Right renal cortex interstitium (tissue), 3 donors: Measurements from ENCODE around the gene BARX1. TPM values are rescaled to one million over a fixed set of nuclear protein-coding genes. Genes with fewer than 3 reads are reported as not detected.
A peak's percentile ranks its signal among the peaks of the same experiment; 100 is the strongest.
"Not testable (repeated sequence)": the region's sequence is repeated elsewhere in the genome, so short reads cannot be mapped to it uniquely, and the experiment has no call there.

Experiments
- DNase-seq, 3 donors: peaks; one replicate each; pipeline ENCODE4 v3.0.0-alpha.2; 2013; ENCODE audit warnings: low read depth in 3 of 3, low spot score in 2 of 3
- polyA plus RNA-seq, 3 donors: library from polyadenylated mRNA; unstranded; fragments of 120-200 nt; gene quantifications; one replicate each; pipeline ENCODE4 v1.2.1, GENCODE V29; 2013; ENCODE audit not compliant: insufficient read length in 3 of 3

The BARX1 gene, protein sequence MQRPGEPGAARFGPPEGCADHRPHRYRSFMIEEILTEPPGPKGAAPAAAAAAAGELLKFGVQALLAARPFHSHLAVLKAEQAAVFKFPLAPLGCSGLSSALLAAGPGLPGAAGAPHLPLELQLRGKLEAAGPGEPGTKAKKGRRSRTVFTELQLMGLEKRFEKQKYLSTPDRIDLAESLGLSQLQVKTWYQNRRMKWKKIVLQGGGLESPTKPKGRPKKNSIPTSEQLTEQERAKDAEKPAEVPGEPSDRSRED
- under 1 TPM; 0.10 to 0.25 (median 0.10) TPM for polyA plus RNA-seq

DNA sequence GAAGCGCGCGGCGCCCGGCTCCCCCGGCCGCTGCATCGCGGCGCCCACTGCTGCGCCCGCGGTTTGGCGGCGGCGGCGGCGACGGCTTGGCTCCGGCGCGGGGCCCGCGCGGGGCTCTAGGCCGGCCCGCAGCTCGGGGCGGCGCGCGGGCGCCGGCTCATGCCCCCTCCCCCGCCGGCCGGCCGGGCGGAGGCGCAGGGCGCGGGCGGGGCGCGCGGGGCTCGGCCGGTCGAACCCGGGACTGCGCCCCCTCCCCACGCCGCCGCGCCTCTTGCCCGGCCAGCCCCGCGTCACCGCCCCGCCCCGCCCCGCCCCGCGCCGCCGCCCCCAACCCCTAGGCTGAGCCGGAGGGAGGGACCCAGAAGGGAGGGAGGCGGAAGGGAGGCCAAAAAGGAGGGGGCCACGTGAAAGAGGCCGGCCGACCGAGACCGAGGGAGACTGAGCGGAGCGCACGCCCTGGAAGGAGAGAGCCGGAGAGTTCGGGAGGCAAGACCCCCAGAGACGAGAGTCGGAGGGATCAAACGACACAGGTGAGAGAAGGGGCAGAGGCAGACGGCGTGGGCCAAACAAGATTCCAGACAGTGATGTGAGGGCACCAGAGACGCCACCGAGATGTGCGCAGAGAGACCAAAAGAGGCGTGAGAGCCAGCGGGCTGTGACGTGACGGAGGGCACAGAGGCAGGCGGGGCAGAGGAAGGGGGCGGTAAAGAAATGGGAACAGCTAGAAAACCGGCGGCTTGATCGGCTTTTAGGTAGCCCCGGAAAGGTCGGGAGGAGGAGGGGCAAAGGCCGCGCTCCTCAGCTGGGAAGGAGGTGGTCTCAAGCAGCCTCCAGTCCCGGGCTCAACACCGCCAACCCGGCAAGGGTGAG lies at the start of gene BARX1:
BARX1 (minus strand) TSS at position 245 of the 870 bp plus-strand sequence; CDS start at position 36, 209 bp downstream.
- DNase-seq = no peak

DNA sequence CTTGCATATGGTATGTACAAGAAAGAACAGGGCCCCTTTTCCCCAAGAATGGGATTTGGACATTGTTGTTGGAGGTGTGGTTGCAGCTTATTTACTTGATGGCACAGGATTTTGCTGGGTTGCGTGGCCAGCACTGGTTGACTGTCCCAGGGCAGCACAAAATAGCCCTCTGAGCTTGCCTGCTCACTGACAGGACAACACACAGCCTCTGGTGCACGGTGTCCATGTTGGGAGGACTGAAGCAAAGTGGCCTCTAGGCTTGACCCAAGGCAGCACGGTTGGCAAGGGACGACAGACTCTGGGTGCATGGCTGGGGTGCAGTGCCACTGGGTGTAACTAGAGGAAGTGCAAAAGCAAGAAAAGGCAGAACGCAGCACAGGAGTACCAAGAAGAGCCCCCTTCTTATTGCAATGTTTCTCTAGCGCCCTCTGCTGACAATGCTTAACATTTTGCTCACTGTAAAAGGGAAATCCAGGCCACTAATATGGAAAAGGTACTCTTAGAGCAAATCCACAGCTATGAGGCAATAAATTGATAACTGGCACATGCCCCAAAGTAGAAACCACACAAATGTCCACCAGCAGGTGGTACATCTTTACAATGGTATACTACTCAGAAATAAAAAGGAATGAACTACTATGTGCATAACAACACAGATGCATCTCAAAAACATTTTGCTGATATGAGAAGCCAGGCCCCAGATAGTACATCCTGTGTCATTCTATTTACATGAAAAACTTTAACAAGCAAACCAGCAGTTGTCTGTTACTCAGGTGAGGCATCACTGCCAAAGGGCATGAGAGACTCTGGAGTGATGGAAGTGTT lies 47.4 kb upstream of the BARX1 start:
- peak in 2 of 3 donors; percentile 40 to 54 for DNase-seq

DNA sequence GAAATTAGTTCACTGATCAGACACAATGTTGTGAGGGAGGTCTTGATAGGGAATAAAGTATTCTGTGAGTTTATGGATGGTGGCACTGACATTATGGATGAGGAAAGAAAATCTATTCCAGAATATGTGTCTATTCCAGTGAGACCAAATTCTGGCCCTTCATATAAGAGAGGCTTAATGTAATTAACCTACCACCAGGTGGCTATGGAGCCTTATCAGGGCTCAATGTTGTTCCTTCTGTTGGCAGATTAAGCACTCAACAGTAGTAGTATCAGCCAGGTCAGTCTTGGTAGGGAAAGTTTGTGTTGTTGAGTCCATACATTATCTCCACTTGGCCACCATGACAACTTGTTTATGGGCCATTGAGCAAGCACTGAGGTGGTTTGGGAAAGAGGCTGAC lies 41.7 kb upstream of the BARX1 start:
- no peak for DNase-seq

DNA sequence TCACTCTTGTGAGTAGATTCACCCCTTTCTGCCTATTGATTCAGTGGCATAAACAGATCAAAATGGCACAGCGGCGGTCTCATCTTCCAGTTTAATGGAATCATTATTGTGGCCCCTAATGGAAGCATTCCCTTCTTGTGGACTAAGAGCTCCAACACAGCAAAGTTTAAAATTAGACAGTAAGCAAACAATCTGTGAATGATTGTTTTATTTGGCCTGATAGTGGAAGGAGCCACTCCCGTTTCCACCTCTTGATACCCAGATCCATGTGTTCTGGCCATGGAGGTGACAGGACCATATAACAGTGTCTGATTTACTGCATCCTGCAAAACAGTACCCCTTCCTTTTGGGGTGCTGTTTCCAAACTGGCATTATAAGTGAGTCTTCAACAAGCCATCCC lies 41.2 kb upstream of the BARX1 start:
- no peak for DNase-seq

DNA sequence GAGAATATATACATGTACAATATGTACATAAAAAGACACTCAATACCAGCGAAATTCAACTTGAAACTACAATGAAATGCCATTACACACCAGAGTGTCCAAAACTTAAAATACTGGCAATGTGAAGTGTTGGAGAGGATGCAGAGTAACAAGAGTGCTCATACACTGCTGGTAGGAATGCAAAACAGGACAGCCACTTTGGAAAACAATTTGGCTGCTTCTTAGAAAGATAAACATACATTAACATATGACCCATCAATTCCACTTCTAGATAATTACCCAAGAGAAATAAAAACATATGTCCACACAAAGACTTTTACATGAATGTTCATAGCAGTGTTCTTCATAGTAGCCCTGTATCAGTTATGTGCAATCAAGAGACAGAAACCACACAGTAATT lies 39.4 kb upstream of the BARX1 start:
- DNase-seq = no peak

DNA sequence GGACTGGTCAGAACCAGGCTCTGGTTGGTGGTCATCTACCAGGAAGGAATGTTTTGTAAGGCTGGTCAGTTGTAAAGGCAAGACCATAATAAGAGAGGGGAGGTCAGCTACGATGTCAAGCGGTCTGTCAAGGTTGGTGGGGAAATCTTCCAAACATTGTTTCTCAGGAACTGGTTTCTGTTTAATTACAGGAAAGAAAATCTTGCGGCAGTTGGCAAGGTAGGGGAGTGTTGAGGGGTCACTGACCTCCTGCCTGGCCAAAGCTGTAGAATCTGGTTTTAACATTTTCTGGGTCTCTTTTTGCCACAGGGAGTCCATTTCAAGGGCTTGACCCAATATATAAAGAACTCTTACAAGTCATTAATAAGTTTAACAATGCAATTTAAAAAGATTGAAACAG lies 39.0 kb upstream of the BARX1 start:
- no peak for DNase-seq

DNA sequence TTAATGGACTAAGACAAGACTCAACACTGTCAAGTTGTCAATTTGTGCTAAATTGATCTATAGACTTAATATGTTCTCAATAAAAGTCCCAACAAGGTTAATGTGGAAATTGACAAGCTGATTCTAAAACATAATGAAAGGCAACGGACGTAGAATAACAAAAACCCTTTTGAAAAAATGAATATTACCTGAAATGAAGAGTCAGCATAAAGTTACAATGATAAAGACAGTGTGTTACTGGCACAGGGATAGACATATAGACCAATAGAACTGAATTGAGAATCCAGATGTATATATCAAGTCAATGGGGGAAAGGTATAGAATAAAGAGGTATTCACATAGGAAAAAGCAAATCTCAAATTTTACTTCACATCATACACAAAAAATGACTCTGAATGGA lies 37.7 kb upstream of the BARX1 start:
- no peak for DNase-seq

DNA sequence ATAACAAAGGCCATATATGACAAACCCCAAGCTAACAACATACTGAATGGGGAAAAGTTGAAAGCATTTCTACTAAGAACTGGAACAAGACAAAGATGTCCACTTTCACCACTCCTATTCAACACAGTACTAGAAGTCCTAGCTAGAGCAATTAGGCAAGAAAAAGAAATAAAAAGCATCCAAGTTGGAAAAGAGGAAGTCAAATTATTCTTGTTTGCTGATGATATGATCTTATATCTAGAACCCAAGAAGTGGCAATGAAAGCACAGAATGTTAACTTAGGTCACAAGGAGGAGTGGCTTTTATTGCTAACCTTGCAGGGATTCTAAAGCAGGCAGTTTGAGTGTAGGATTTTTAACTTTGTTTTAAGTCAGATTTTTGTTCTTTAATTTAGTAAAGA lies 35.3 kb upstream of the BARX1 start:
- no peak for DNase-seq

DNA sequence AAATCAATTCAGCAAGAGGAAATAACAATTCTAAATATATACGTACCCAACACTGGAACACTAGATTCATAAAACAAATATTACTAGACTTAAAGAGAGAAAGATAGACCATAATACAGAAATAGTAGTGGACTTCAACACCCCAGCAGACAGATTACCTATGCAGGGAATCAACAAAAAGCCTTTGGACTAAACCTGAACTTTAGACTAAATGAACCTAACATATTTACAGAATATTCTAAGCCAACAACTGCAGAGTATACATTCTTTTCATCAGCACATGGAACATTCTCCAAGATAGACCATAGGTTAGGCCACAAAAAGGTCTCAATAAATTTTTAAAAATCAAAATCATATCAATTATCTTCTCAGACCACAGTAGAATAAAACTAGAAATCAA lies 32.9 kb upstream of the BARX1 start:
- DNase-seq = no peak

DNA sequence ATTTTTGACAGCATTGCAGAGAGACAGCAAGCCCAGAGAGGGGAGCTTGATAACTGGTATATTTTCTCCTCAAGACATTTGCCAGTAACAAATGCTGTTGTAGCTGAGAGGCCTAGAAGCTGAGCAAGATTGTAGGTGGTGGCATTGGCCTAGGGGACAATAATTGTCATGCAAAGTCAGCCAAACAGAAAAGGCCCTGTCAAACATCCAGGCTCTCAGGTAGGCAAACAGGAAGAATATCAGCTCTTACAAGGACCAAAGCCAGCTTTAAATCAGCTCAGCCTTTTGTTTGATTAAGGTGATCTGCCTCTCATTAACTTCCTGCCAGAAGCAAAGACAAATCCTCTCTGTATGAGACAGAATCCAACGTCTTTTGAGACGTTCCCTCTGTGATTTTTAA lies 29.7 kb upstream of the BARX1 start:
- no peak for DNase-seq

DNA sequence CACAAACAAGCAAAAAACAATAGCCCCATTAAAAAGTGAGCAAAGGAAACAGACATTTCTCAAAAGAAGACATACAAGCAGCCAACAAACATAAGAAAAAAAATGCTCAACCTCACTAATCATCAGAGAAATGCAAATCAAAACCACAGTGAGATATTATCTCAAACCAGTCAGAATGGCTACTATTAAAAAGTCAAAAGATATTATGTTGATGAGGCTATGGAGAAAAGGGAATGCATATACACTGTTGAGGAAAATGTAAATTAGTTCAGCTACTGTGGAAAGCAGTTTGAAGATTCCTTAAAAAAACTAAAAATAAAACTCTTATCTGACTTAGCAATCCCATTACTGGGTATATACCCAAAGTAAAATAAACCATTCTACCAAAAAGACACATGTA lies 28.7 kb upstream of the BARX1 start:
- no peak for DNase-seq

DNA sequence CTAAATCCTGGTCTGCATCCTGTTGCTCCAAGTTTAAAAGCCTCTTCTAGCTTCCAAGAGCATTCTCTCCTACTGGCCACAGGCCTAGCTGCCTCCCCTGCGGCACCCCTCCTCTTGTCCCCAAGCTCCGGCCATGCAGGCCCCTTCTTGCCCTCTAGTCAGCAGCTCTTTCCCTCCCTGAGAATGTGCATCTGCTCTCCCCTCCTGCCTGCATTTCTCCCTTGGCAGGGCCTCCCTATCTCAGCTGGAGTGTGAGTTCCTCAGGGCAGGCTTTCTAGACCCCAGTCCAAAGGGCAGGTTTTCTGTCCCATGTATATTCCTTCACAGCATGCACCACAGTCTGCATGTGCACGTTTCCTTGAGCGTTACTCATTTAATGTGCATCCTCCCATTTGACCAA lies 24.6 kb upstream of the BARX1 start:
- no peak for DNase-seq

DNA sequence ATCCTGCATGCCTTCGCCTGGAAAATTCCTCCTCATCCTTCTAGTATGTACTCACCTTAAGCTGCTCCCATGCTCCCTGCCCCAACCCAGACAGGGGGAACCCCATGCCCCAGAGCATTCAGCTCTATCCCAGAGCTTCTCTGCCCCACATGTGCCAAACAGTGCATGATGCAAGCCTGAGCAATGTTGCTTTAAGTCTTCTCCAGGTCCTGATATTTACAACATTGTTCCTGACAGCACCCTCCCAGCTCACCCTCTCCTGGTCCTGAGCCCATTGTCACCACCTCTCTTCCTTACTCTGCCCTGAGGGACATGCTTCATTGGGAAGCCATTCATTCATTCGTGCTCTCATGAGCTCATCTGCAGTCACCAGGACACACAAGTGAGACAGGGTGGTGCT lies 23.4 kb upstream of the BARX1 start:
- DNase-seq = no peak

DNA sequence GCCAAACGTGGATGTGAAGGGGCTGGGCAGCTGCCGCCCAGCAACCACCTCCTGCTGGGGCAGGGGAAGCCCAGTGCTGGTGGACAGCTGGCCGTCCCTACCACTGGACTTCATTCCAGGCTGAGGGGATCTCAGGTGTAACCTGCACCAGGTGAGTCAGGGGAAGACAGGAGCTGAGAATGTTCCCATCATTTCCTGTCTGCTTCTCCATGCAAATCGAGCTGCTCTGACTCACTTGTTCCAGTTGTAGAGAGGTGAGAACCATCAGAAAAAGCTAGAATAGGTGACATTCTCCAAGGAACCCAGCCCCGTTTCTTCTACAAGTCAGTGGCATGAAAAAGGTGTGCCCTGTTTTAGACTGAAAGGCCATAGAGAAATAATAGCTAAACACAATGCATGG lies 21.8 kb upstream of the BARX1 start:
- no peak for DNase-seq

DNA sequence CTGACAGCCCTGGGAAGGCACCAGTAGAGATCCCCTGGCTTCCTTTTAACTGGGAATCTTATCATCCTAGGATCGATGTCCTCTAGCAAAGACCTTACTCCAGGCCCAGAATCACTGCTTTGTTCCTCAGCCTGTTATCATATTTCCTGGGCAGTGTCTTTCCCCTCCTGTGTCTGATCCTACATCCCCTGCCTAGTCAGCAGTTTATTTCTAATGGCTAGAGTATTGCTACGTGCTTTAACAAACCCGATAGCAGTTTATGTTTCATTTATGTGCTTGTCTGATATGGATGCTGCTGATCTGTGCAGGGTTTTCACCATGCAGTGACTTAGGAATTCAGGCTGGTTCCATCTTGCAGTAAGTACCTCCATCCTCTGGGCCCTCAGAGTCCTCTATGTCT lies 20.9 kb upstream of the BARX1 start:
- no peak for DNase-seq

DNA sequence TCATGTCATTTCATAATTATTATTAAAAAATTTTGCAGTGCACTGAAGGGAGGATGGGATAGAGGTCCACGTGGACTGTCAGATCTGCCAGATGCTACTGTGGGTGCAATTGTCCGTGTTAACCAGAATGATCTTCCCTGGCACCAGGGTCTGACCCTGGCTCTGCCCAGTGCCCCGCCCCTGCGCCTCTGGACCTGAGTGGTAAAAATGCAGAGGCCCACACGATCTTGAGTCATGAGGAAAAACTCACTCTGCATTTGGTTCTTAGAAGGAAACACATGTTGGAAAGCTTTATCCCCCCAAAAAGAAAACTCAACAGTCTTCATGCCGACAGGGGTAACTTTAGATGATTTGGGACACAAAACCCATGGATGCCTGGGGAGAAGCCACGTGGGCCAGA lies 20.1 kb upstream of the BARX1 start:
- DNase-seq = no peak

DNA sequence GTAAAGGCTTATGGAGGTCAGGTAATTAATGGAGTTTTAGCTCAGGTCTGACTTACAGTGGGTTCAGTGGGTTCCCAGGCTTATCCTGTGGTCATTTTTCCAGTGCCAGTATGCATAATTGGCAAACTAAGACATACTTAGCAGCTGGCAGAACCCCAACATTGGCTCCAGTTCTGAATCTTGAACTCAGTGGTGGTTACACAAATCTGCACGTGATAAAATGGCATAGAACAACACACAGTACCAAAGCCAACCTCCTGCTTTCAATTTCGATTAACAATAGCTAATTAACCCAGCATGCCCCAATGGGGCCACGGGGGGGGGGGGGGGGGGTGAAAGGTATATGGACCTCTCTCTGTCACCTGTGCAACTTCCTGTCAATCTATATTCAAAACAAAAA lies 19.0 kb upstream of the BARX1 start:
- no peak for DNase-seq

DNA sequence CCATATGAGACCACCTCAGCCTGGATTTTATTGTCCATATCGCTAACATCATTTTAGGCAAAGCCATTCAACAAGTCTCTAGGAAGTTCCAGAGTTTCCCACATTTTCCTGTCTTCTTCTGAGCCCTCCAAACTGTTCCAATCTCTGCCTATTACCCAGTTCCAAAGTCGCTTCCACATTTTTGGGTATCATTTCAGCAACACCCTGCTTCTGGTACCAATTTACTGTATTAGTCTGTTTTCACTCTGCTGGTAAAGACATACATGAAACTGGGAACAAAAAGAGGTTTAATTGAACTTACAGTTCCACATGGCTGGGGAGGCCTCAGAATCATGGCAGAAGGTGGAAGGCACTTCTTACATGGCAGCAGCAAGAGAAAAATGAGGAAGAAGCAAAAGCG lies 17.5 kb upstream of the BARX1 start:
- not testable (repeated sequence) for DNase-seq

DNA sequence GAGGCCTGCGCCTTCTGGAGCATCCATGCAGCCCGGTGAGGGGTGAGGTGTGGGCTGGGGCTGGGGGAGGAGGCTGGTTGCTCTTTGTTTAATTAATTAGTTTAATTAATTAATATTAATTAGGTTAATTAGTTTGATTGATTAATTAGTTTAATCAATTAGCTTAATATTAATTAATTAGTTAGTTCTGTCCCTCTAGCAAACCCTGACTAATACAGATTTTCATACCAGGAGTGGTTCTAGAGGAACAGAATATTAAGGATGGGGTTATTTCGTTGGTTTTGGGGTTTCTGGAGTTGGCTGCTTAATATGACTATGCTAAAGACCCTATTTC lies 14.1 kb upstream of the BARX1 start:
- DNase-seq = no peak

DNA sequence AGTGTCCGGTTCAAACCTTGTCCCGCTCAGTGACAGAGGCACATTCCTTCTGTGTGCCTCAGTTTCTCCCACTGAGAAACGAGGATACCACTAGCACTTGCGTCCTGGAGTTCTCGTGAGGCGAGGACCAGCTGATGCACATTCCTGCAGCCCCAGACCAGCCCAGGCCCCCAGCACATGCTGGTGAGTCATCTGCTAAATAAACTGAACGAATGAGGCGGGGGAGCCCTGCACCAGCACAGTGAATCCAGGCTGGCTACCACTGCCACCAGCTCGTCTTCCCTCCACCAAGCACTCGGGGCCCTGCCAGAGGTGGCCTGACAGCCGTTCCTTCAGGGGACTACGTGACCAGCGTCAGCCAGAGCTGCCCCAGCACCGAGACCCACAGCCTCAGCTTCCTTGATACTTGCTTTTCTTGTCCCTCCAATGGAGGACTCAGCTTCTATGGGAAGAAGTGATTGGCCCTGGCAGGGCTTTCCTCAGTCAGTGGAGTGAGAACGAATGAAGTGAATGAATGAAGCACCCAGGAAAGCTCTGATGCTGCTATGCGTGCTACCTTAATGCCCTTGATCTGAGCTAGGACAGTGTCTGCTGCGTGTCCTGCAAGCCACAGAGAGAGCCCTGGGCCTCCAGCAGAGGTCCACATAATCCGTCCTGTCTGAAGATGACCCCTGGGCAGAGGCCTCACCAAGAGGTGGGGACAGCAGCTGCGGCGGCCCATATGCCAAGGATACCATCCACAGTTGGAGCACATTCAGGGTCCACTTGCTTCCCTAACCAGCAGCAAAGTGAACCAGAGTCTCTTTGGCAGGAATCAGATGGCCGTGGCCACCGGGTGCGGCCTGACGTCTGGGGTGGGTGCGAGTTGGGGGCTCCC lies 13.5 kb upstream of the BARX1 start:
- DNase-seq = no peak
